ENCODE results near the gene BMP10.
"Not testable (repeated sequence)": the region's sequence is repeated elsewhere in the genome, so short reads cannot be mapped to it uniquely, and the experiment has no call there.

BMP10 gene

DNA sequence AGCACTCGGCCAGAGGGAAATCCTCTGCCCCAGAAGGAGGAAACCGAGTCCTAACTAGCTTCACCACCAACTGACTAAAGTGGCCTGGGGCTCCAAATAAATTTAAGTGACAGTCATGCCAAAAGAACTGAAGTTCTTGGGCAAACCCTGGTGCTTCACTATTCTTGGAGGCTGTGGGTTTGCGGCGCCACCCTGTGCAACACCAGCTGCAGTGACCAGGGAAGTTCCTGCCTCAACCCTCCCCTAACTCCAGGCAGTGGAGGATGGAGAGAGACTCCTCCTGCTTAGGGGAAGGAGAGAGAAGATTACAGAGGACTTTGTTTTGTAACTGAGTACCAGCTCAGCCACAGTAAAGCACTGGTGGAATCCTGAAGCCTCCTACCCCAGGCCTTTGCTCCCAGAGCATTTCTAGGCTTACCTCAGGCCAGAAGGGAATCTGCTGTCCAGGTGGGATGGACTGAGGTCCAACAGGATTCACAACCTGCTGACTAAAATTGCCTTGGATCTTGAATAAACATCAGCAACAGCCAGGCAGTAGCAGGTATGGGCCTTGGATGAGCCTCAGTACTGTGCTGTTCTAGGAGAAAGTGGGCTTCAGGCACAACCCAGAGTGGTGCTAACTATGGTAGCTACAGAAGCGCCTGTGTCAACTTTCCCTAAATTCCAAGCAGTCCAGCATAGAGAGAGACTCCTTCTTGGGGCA, 29.4 kb upstream of the BMP10 start:
- DNase-seq (ENCODE audit: low read depth in 3 of 3, low spot score in 1 of 3), result no peak

- not testable (repeated sequence) for DNase-seq (ENCODE audit: low read depth in 3 of 3, low spot score in 1 of 3)
These were observed 24.8 kb upstream of the BMP10 start for GRCh38 chr2:68895981-68896380.

GRCh38 chr2:68889500-68889899, 18.3 kb upstream of the BMP10 start:
- DNase-seq (ENCODE audit: low read depth in 3 of 3, low spot score in 1 of 3), result no peak

DNA sequence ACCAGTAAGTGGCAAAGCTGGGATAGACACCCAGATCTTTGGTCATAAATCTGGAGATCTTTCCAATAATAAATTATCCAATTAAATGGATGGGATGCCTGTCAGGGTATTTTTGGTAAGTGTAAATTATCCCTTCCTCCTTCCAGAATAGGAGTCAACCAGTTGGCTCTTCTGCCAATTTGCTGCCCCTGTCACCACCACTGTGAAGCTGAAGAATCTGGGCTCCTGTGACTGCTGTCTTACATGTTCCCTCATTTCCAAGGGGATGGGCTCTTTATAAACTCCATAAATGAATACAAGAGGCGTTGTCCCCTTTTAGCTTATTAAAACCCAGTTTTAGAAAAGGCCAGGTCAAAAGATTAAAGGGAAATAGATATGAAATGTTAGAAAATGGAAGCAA, 17.8 kb upstream of the BMP10 start:
- no peak for DNase-seq (ENCODE audit: low read depth in 3 of 3, low spot score in 1 of 3)

GRCh38 chr2:68888038-68888704, 17.0 kb upstream of the BMP10 start:
- DNase-seq (ENCODE audit: low read depth in 3 of 3, low spot score in 1 of 3), result no peak

- DNase-seq (ENCODE audit: low read depth in 3 of 3, low spot score in 1 of 3), result no peak
These were observed 14.5 kb upstream of the BMP10 start for GRCh38 chr2:68885811-68886075.

DNA sequence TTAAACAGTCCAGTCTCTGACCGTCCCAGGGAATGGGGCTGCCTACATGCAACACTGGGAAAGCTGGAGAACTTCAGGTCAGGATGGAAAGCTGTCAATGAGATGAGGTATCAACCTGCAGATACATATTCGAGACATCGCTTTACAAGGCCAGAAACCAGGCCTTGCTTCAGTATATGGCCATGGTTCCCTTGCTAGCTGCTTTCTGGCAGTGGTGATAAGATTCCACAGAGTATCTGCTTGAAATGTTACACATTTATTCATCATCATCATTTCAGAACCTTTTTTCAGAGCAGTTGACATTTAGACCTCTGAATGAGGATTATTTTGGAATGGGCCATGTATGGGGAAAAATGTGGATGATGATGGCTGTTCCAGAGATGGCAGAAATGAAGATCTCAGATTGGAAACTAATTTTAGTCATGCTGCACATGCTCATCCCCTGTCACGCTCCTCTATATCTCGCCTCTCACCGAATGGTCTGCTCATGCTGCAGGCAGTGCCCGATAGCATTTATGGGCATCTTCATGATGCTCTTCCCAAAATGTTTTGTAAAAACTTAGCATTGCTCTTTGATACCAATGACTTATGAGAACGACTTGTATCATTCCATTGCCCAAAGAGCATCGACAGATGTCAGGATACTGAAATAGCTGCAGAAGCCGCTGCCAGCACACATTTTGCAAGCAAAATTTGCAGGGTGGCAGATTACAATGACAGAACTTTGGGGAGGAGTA, 14.0 kb upstream of the BMP10 start:
- DNase-seq (ENCODE audit: low read depth in 3 of 3, low spot score in 1 of 3), result no peak

DNA sequence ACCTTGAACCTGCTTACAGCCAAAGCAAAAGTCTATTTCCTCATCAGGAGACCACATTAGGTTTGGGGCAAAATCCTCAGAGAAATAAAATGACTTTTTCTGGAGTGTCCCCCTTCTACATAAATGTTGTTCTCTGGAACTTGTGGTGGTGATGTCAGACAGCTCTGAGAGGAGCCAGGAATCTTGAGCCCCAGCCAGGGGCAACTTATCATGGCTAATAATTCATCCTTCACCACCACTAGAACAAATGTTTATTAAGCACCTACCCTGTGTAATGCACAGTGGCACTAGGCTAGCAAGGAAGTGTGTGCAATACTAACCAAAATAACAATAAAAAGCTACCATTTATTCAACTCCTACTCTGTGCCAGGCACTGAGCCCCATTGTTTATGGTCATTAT, 9.0 kb upstream of the BMP10 start:
- DNase-seq (ENCODE audit: low read depth in 3 of 3, low spot score in 1 of 3), result no peak

DNA sequence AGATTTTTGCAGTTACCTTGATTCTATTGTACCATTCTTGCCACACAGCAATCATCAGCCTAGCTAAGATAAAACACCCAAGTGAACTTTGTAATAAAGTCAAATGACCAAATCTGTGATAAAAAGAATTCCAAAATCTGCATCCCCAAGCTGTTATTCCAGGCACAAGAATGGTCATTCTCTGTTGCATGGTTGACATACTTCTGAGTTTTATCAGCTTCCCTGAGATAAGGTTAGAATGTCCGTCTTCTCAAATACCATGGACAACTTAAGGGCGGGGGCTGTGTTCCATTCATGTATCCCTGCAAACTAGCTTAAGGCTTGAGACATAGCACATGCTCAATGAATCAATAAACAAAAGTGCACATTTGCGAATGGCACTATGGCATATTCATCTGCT, 8.1 kb upstream of the BMP10 start:
- DNase-seq (ENCODE audit: low read depth in 3 of 3, low spot score in 1 of 3), result no peak

DNA sequence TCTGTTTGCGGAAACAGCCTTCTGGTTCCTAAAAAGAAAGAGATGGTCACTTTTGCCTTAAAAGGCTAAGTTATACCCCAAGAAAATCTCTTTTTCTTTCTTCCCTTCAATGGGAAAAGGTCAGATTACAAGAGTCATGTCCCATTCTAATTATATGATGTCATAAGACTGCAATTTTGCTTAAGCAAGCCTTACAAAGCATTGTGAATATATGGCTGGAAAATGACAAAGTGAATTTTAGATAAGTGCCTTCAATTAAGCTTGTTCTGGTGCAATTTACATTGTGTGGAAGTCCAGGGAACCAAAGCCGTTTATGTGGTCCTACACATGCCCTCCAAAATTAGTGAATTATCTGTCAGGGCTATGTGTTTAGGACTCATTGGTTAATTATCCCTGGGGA, 7.6 kb upstream of the BMP10 start:
- DNase-seq (ENCODE audit: low read depth in 3 of 3, low spot score in 1 of 3), result no peak

- DNase-seq (ENCODE audit: low read depth in 3 of 3, low spot score in 1 of 3), result no peak
These were observed 7.0 kb upstream of the BMP10 start for GRCh38 chr2:68878071-68878711.

- DNase-seq (ENCODE audit: low read depth in 3 of 3, low spot score in 1 of 3), result no peak
These were observed 6.0 kb upstream of the BMP10 start for GRCh38 chr2:68877079-68877772.

- no peak for DNase-seq (ENCODE audit: low read depth in 3 of 3, low spot score in 1 of 3)
These were observed 982 bp downstream of the BMP10 start for GRCh38 chr2:68870215-68870614.

GRCh38 chr2:68865108-68865507, 6.1 kb downstream of the BMP10 start:
- no peak for DNase-seq (ENCODE audit: low read depth in 3 of 3, low spot score in 1 of 3)

GRCh38 chr2:68863996-68864395, 7.2 kb downstream of the BMP10 start:
- DNase-seq (ENCODE audit: low read depth in 3 of 3, low spot score in 1 of 3), result no peak

DNA sequence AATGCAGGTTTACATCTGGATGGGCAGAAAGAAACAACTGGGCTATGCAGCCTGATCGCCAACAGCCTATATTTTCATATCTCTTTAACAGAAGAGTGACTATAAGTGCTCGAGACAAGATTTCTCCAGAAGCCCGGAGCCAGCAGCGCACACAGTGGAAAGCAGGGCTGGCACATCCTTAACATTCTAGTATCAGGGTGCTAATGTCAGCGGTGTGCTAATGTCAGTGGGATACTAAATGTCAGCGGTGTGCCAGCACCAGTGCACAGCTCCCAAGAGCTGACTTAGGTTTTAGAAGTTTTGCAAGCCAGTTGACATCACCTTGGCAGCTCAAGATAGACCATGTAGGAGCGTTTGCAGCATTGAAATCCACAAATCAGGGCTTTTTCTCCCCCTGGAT, 8.3 kb downstream of the BMP10 start:
- DNase-seq (ENCODE audit: low read depth in 3 of 3, low spot score in 1 of 3), result no peak

DNA sequence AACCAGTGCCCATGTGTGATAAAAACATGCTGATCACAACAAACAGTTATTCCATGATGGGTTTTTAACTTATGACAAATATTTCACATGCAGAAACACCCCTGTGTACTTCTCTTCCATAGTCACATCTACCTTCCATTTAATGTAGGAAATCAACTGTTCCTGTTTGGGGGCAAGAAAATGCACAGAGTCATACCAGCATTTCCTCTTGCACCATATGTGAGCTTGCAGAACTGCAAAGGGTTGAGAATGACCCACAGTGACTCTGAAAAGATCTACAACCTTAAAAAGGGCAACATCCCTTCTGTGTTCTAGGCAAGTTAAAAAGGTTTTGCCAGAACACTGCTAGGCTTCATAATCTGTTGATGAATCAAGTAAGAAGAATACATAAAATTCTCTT, 9.9 kb downstream of the BMP10 start:
- no peak for DNase-seq (ENCODE audit: low read depth in 3 of 3, low spot score in 1 of 3)

DNA sequence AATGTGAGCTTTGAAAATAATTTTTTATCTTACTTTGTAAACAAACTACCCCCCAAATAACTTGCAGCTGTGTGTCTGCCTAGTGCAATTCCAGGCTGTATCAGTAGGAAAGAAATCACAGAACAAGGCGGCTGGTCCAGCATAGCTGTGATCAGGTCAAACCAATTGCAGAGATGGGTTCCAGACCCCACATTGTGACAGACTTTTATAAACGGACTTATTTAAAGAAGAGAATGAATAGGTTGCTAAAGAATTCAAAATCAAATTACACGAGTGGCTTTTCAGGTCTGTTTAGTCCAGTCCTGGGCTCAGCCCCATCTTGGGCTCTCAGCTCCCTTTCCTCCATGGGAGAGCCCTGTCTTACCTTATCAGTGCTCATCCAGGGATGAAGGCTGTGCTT, 11.1 kb downstream of the BMP10 start:
- no peak for DNase-seq (ENCODE audit: low read depth in 3 of 3, low spot score in 1 of 3)

DNA sequence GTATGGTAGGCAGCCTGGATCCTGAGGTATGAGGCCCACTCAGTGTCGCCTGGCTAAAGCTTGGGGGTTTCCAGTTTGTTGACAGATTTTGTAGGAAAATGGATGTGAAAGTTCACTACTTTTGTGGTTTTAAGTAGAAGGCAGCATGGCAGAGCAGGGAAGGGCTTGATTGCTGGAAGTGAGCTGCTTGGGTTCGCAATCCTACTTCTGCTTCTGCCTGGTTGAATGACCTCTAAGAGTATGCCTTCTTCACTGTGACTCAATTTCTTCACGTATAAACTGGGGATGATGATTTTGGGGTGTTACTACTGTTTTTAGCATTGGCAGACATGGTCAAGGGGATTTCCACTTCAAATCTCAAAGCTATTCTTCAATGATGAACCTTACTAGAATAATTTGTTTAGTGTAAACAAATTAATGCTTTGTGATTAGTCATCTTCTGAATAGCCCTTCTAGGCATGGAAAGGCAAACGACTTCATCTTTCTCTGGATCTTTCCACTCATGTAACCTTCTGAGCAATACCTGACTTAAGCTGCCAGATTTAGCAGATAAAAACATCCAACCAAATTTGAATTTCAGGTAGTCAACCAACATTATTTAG, 13.2 kb downstream of the BMP10 start:
- DNase-seq (ENCODE audit: low read depth in 3 of 3, low spot score in 1 of 3), result no peak

GRCh38 chr2:68857202-68857845, 13.9 kb downstream of the BMP10 start:
- DNase-seq (ENCODE audit: low read depth in 3 of 3, low spot score in 1 of 3), result no peak

DNA sequence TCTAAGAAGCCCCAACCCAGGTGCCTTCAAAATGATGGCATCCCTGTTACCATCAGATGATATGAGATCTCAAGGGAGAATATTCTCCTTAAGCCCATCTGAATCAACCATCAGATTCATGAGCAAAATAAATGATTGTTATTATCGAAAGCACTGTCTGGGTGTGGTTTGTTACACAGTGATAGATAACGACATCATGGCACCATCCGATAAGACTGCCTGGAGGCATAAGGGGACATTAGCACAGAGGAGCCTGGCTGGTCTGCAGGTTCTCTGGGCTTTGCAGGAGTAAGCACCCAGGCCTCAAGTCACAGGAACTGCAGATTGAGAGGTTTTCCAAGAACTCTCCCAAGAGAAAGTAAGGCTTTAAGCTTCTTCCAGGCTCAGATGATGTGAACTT, 15.6 kb downstream of the BMP10 start:
- no peak for DNase-seq (ENCODE audit: low read depth in 3 of 3, low spot score in 1 of 3)

Data from stimulated activated CD4-positive, alpha-beta T cell treated with anti-CD3 and anti-CD28 coated beads, TNF-alpha, amount 100 ng/mL, for 1 hour (primary cell).